Limb (tissue), 2 donors: ENCODE data around the gene CRISPLD2.

Source experiments
- DNase-seq, 2 donors: peaks; one replicate each; pipeline ENCODE4 v3.0.0-alpha.2; 2016; ENCODE audit errors: extremely low spot score in 2 of 2

Gene CRISPLD2

DNA sequence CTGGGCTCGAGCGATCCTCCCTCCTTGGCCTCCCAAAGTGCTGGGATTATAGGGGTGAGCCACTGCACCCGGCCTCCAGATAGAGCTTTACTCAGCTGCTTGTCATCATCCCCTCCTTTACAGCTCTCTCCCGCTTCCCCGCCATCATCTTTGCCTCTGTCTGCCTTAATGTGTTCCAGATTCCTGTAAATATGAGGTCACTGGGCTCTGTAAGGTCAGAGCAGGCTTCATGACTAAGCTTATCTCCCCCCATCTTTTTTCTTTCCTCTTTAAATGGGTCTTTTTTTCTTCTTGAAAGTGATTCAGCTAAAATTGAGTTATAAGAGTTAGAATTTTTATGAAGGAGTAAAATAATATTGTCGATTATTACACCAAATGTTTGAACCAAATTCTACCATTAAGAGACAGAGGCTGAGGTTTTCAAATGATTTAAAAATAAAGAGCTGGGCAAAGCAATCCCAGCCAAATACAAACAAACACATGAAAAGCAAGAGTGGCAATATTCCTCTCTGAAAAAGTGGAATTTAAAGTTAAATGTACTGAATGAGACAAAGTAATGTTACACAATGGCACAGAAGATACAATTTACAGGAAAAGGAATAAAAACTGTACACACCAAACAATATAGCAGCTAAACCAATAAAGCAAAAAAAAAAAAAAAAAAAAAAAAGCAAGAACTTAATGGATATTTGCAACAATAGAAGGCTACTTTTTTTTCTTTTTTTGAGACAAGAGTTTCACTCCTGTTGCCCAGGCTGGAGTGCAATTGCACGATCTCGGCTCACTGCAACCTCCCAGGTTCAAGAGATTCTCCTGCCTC lies 62.1 kb downstream of the CRISPLD2 start:
- no peak for DNase-seq

DNA sequence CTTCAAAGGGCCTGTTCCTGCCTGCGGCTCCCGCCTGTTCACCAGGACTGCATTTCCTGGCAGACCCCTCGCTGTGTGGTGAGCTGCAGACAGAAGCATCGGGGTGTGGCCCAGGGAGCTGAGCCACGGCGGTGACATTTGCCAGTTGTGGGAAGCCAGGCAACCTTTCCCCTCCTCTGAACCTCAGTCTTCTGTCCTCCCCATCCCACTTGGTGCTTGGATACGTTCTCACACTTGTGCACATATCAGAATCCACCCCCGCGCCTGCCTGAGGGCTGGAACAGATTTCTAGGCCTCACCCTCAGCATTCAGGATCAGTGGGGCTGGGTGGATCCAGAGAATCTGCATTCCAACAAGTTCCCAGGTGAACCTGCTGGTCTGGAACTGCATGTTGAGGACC lies 63.5 kb downstream of the CRISPLD2 start:
- no peak for DNase-seq

DNA sequence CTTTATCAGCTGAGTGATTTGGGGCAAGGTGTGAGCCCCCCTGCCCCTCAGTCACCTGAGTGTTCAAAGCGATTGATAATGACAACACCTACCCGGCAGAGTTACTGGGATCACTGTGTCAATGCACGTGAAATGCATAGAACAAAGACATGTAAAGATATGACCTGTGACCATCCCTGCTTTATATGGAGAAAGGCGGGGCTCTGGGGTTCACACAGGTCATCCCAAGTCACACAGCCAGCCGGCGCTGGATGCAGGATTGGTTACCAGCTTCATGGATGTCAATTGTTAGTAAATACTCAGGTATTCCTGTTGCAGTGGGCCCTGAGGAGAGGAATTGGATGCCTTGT lies 64.4 kb downstream of the CRISPLD2 start:
- no peak for DNase-seq

DNA sequence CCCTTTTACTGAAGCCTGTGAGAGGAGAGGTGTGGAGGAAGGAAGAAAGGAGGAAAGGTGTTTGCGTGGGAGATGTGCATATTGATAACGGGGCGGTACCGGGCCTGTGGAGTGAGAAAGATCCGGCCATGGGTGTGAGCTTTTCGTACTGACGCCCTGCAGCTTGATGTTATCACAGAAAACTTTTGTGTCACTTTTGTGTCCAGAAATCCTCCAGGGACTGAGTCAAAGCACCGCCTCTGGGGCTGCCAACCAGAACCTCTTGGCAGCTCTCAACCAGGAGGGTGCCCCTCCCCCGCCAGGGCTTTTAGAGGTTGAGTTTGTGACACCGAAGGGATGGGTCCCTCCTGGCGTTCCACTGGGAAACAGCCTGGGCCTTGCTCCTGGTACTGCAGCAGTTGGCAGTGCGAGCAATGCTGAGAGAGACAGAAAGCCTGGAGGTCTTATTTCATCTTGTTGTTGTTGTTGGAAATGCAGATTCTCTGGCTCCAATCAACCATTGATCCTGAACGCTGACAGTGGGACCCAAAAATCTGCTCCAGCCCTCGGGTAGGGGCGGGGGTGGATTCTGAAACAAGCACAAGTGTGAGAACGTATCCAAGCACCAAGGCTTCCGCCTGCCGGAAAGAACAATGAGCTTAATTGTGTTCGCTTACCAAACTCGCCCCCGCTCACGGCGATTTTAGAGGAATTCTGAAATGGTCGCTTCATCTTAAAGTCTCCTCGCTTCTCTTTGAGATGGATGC lies 65.0 kb downstream of the CRISPLD2 start:
- DNase-seq: no peak

DNA sequence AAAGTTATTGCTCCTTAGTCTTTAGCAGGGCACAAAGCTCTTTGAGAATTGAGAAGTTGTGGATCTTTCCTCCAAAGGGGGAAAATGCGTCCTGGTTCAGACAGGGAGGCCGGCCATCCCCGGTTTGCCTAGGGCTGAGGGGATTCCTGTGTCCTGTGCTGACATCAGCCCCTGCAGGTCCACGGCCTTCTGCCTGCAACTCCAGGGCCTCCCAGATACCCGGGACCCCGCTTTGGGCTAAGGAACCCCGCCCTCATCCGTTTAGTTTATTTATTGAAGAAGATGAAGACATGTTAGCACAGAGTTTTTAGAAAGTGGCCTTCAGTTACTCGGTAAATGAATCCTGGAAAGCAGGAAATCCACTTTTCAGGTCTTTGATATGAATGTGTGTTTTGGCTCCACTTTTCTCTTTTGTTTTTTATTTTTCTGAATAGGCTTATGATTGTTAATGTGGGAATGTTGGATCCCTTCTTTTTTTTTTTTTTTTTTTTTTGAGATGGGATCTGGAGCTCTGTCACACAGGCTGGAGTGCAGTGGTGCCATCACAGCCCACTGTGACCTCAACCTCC lies 65.6 kb downstream of the CRISPLD2 start:
- DNase-seq: no peak

DNA sequence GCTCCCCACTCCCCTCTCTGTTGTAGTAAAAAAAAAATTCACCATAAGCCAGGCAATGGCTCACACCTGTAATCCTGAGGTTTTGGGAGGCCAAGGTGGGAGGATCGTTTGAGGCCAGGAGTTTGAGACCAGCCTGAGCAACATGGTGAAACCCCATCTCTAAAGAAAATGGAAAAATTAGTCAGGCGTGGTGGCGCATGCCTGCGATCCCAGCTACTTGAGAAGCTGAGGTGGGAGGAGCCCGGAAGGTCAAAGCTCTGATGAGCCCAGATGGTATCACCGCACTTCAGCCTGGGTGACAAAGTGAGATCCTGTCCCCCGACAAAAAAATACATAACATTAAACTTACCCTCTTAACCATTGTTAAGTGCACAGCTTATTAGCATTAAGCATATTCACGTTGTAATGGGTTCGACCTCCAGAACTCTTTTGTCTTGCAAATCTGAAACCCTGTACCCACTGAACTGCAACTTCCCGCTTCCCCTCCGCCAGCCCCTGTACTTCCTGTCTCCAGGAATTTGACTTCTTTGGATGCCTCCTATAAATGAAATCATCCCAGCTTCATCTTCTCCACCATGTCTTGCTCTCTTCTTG lies 66.8 kb downstream of the CRISPLD2 start:
- no peak for DNase-seq

DNA sequence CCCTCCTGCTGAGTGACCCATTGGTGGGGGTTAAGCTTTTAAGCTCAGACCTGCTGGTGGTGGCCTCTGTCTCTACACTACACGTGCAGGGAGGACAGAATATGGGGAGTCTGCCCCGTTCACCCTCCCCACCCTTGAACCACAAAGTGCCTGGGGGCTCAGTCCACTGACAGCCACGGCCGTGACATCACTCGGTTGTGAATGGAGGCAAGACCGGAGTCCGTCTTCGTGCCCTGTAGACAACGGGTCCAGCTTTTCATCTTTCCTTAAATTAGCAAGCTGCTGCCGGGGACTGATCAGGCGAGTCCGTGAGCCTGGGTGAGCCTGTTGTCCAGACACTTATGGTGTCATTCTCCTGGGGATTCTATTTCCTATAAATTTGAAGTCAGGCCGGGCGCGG lies 67.4 kb downstream of the CRISPLD2 start:
- DNase-seq: no peak

DNA sequence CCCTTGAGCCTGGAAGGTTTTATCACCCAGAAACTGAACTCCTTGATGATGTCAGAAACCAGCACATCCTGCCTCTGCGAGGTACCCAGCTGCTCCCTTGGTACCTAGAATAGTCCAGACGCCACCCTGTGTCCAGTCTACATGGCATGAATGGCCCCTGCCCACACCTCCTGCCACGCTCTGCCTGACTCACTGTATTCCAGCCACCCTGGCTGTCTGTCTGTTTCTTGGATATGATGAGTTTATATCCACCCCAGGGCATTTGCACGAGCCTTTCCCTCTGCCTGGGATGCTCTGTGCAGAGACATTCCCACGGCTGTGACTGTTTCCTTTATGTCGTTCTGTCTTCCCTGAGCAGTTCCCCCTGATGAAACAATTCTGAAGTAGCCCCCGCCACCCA lies 68.7 kb downstream of the CRISPLD2 start:
- DNase-seq: no peak

DNA sequence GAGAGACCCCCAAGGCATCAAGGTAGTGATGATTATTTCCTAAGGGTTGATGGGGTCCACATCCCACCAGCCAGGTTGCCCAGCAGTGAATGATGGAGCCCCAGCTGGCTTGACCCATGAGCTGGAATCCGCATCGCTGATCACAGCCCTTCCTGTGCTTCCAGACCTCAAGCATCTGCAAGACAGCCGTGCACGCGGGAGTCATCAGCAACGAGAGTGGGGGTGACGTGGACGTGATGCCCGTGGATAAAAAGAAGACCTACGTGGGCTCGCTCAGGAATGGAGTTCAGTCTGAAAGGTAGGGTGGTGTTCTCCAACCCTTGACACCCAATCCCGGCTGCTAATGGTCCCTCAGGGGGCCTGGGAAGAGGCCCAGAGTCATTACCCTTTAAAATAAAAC lies 69.3 kb downstream of the CRISPLD2 start:
- no peak for DNase-seq

DNA sequence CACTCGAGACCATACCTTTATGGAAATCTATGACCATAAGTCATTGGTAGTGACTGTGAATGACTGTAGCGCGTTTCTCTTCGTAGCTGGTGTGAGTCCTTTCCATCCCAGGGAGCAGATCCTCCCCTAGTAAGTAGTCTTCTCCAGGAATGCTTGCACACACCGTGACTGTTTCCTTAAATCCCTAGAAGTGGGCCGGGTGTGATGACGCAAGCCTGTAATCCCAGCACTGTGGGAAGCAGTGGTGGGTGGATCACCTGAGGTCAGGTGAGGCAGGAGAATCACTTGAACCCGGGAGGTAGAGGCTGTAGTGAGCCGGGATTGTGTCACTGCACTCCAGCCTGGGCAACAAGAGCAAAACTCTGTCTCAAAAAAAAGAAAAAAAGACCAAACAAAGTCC lies 70.6 kb downstream of the CRISPLD2 start:
- no peak for DNase-seq

DNA sequence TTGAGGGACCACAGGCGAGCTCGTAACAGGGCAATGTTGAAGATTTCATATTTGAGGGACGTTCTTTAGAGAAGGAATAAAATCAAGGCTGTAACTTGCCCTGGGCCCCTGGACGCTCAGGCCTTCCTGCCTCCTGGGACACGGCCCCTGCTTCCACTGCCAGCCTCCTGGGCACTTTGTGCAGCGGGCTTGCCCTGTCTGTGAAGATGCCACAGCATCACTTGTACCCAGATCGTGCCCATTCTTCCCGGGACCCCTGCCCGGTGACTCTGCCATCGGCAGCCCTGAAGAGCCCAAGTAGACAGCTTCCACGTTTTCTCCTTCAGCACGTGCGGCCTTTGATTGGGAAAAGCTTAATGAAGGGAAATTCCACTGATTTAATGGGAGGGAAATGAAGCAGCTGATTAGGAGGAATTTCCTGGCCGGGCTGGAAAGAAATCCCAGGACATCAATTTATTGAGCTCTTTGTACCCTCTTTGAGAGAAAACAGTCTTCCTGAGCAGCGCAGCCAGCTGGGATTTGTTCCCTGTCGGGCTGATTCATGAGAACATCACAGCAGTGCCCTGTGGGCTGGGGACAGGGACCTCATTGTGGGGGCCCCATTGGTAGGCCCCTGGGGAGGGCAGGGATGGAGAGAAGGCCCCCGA lies 71.5 kb downstream of the CRISPLD2 start:
- DNase-seq: no peak

DNA sequence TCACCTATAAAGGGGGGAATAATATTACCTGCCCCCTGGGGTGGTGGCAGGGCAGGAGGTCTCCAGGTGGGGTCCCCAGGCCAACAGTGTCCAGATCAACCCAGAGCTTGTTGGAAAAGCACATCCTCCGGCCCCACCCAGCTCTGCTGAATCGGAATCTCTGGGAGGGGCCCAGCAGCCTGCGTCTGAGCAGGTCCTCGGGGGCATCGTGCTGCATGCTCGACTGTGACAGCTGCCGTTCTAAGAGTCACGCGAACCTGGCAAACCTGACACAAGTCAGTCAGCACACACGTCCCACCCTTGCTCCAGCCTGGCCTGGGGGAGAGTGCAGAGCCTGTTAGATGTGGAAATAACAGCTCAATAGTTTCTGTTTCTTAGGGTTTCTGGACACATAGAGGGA lies 72.3 kb downstream of the CRISPLD2 start:
- DNase-seq: no peak

DNA sequence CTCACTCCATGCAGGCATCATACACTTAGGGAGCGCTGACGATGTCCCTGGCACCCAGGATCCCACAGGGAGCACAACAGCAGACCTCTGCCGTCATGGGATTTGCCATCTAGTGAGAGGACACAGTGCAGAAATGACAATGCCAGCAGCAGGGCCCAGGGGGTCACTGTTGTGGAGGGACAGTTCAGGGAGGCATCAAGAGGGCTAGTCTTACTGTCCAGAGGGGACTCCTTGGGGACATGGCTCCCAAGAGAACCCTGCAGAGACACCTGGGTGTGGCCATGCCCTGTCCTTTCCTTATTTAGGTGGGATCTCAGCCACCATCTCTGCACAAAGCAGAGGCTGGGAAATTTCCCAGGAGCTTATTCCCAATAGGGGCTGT lies 73.7 kb downstream of the CRISPLD2 start:
- no peak for DNase-seq

DNA sequence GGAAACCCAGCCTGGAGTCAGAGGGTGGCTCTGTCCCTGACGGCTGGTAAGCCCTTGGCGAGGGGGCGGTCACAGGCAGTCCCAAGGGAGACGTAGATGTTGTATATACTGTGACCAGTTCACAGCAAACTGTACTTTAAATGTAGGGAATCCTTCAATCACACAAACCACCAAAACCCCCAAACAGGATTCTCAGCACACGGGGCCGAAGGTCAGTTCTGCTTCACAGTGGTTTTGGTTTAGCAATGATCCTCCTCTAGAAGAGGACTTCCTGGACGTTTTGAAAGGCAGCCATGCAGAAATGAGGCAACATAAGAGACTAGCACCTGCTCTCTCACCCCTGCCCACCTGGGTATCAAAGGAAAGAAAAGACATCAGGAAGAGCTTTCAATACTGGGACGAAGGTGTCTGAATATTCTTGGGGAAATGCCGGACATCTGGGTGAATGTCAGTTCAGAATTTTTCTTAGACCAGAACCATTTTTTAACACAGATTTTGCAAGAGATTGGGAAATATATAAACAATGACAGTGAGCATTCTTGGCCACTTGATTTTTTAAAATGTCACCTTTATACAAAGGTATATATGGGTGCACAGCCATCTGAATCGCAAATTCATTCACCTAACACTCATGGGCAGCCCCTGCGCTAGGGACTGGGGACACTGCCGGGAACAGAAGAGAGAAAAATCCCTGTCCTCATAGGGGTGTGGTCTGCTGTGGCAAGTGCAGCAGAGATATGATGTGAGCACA lies 74.2 kb downstream of the CRISPLD2 start:
- DNase-seq: no peak

DNA sequence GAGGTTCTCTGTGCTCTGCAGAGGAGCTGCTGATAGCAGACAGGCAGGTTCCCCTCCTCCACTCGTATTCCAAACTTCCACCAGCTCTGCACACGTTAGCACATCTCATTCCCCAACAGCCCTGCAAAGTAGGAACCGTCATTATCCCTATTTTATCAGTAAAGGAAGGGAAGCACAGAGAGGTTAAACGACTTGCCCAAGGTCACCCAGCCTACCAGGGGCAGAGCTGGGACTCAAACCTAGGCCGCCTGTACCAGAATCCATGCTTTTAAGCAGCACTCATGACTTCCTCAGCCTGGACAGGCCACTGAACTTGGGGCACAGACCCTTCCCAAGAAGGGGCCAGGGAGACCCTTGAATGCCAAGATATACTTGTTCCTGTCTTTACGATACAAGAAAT lies 75.2 kb downstream of the CRISPLD2 start:
- no peak for DNase-seq

DNA sequence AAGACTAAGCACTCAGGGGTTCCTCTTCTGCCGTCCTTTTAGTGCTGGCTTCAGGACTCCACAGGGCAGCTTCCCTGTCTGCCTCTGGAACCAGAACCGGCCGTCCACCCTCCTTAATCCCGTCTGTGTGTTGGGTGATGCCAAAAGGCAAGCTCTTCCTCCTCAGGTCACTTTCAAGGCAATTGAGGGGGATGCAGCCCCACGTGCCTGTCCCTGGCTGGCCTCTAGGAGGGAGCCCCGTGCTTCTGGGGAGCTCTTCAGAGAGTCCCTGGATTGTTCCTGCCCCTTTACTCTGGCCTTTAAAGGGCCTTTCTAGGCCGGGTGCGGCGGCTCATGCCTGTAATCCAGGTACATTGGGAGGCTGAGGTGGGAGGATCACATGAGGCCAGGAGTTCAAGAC lies 77.1 kb downstream of the CRISPLD2 start:
- no peak for DNase-seq

DNA sequence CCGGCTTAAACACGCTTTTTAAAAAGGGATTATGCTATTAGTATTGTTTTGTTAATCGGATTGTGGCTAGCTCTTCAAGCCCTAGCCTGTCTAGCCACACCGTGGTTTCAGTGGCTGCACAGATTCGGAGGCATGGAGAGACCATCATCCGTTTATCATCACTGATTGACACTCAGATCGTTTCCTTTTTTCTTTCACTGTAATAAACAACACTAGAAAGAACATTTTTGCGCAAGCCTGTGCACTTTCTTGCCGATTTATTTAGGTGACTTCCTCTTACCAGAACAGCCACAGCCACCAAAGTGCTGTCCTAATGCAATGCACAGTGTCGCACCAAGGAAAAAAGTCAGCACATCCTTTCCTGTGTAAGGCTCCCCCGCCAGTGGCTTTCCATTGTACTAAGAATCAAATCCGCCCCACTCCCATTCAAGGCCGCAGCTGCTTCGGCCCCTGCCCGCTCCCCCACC lies 78.2 kb downstream of the CRISPLD2 start:
- DNase-seq: no peak

DNA sequence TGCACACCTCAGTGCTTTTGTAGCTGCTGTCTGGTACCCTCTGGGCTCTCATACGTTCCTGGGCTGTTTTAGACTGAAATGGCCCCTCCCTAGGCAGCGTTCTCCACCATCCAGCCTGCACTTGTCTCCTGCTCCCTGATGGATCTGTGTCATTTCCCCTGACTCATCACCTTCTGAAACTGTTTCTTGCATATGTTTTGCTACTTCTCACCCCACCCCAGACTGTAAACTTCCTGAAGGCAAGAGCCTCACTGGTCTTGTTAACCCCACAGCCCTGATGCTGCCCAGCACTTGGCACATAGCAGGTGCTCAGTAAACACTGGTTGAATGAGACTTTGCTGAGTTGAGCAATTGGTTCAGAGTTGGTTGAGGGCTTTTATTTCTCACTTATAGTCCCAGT lies 78.7 kb downstream of the CRISPLD2 start:
- no peak for DNase-seq

DNA sequence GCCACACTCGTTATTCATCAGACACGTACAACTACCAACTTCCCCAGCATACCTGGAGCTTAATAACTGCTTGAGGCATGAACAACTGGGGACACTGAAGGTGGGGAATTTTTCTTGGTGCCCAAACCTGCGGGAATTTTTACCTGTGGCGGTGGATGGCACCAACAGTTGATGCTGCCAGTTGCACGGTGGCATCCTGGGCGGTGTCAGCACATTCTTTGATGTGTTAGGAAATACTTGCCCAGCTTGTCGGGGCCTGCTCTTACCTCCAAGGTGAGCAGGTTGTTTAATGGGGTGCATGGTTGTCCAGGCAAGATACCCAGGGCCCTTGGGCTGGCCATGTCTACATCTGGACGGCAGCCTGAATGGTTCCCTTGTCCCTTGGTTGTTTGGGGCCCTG lies 79.6 kb downstream of the CRISPLD2 start:
- DNase-seq: no peak

DNA sequence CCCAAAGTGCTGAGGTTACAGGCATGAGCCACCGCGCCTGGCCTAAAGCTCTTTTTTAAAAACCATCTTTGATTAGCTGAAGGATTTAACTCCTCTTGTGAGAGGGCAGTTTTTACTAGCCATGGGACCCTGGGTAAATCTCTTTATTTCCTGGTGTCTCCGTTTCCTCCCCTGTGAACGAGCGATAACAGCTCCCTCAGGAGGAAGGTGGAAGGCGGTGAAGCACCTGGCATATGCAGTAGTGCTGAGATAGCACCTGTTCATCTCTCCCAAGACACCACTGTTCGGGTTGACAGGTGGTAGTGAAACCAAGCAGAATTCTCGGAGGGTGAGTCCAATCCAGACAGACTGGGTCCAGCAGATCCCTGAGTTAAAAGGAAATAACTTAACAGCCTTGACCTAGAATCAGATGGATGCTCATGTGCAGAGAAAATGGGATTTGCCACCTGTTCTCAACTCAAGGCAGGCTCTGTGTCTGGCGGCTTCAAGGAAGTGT lies 86.2 kb downstream of the CRISPLD2 start:
- no peak for DNase-seq

DNA sequence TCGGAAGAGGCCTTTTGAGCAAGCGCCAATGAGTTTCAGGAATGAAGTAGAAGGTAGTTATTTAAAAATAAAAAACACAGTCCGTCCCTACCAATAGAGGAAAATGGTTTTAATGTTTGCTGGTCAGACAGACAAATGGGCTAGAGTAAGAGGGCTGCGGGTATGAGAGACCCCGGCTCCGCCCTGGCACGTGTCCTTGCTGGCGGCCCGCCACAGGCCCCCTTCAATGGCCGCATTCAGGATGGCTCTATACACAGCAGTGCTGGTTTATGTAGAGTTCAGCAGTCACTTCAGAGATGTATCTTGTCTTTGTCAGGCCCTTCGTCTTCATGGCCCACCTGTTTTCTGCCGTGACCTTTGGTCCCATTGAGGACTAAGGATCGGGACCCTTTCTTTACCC lies 87.3 kb downstream of the CRISPLD2 start:
- DNase-seq: no peak
